GM18519 (cell line): ENCODE results near the gene OTOP3.
"Not testable (repeated sequence)": the region's sequence is repeated elsewhere in the genome, so short reads cannot be mapped to it uniquely, and the experiment has no call there.

ENCODE experiments used
- ATAC-seq: cut with Tn5 transposase; IDR thresholded peaks from one replicate; pipeline ENCODE4 v1.9.1; 2021; ENCODE audit warnings: mild to moderate bottlenecking, moderate library complexity; ENCODE audit not compliant: unreplicated experiment, low FRiP score

Gene OTOP3

DNA sequence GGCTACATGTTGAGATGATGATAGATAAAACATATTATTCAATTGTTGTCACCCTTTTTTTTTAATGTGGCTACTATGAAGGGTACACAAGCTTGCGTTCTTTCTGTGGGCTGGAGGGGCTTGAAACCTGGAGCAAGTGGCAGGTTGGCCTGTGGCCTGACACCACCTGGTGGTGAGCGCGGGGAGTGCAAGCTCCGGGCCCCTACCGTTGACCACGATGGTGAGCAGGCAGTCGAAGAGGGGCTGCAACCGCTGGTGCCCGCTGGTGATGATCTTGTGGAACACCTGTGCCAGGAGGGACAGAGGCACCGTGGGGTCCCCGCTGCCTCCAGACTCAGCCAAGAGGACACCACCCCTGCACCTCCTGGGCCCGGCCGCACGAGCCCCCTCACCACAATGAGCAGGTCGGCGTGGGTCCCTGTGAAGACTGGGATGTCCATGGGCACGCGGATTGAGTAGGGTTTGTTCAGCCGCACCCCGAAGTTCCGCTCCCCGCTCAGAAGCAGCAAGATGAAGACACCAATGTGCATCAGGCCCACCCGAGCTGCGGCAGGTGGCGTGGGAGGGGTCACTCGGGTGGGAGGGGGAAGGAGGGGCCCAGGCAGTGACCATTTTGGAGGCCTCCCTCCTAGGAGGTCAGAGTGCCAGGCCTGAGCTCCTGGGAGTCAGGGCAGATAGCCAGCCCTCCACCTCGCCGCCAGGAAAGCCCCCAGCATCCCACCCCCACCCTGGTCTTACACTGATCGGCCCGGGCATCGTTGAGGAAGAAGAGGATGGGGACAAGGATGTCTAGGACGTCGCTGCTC lies 22.4 kb downstream of the OTOP3 start:
- no peak for ATAC-seq

GRCh38 chr17:74959826-74960515 lies 24.3 kb downstream of the OTOP3 start:
- ATAC-seq = no peak

DNA sequence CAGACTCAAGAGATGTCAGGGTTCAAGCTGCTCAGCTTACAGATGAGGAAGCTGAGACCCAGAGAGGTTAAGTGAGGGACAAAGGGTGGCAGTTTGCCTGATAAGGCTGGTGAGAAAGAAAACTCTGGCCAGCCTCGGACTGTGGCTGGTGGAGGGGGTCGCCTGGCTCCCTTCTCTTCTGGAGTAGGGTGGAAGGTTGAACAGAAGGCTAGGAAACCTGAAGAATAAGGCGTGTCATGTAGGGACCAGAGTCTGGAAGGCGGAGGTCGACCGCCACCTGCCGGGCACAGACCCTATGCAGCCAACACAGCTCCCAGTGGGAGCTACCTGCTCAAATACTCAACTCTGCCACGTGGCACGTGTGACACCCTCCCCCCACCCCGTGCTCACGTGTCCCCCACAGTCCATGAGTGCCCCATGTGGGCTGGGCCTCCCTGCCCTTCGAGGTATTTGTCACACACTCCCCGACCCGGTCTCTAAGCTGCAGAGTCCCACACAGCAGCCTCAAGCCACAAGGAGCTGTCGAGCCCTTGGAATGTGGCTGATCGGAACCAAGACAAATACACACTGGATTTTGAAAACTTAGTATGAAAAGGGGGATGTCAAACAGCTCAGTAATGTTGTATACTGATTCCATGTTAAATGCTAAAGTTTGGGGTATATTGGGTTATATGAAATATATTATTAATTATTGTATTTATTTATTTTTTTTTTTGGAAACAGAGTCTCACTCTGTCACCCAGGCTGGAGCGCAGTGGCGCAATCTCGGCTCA lies 25.1 kb downstream of the OTOP3 start:
- ATAC-seq = no peak

- no peak for ATAC-seq
Observed at GRCh38 chr17:74961657-74962350, 26.1 kb downstream of the OTOP3 start.

DNA sequence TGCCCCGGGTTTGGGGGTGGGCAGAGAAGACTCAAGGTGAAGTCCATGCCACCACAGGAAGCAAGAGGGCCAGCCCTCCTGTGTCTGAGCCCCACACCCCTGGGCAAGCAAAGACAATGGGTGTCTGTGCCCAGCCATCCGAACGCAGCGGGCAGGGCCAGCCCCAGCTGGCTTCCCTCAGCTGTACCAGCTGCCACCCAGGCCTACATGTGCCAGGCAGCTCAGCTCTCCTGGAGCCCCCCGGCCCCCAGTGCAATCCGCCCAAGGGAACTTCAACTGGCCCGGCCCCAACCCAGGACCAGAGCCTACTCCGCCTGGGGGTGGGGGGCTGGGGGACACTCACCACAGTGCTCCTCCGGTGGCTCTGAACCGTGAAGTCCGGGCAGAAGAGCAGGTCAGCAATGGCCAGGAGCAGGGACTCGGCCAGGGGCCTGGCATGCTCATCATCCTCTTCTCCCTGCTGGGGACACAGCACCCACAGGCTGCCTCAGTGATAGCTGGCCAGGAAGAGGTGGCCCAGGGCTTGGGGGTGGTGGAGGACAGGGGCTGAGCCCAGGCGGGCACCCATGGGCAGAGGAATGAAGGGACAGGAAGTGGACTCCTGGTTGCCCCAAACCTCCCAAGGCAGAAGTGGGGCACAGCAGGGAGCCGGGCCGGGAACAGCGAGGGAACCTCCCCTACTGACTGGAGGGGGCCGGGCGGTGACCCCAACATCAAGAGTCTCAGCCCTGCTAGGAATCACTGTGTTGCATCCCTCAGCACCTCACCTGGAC lies 27.1 kb downstream of the OTOP3 start:
- no peak for ATAC-seq

- no peak for ATAC-seq
Observed at GRCh38 chr17:74963656-74964055, 28.0 kb downstream of the OTOP3 start.

GRCh38 chr17:74964246-74964761 lies 28.6 kb downstream of the OTOP3 start:
- no peak for ATAC-seq

GRCh38 chr17:74964988-74965622 lies 29.4 kb downstream of the OTOP3 start:
- no peak for ATAC-seq

GRCh38 chr17:74968361-74968780 lies 32.7 kb downstream of the OTOP3 start:
- ATAC-seq = no peak

DNA sequence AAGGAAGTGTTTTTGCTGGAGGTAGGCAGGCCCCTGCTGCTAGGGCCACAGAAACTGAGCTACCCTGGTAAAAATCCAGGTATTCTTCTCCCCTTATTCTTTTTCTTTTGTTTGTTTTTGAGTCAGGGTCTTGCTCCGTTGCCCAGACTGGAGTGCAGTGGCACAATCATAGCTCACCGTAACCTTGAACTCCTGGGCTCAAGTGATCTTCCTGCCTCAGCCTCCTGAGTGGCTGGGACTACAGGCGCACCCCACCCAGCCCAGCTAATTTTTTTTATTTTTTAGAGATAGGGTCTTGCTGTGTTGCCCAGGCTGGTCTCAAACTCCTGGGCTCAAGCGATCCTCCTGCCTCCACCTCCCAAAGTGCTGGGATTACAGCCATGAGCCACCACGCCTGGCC lies 33.8 kb downstream of the OTOP3 start:
- ATAC-seq = not testable (repeated sequence)

- no peak for ATAC-seq
Observed at GRCh38 chr17:74970395-74970794, 34.7 kb downstream of the OTOP3 start.

DNA sequence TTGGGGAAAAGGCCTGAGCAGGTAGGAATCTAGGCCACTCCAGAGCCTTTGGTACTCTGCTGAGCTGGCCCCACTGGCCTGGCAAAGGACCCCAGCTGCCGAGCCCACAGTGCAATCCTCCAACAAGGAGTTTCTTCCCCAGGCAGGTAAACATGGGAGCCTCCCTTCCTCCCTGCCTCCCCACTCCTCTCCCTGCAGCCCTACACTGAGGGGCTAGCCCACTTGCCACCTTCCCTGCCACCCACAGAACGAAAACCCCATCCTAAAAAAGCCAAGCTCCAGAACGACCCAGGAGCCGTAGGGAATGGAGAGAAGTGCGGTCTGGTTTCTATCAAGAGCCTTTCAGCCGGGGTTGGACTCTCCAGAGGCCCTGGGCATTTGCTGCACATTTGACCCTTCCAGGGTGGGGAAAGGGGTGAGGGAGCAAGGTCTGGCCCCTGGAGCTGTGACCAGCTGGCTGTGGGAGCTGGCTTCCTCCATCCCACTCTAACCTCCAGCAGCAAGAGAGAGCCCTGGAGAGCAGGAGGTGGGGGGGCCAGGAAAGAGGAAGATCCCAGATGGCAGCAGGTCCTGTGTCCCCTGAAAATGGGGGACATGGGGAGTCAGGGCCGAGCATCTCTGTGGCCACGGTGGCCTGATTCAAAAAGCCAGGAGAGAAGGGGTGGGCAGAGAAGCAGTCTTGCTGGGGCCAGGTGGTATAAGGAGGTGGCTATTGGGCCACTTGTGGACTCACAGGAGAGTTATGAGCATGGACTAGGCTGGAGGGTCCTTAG lies 35.6 kb downstream of the OTOP3 start:
- ATAC-seq = no peak

DNA sequence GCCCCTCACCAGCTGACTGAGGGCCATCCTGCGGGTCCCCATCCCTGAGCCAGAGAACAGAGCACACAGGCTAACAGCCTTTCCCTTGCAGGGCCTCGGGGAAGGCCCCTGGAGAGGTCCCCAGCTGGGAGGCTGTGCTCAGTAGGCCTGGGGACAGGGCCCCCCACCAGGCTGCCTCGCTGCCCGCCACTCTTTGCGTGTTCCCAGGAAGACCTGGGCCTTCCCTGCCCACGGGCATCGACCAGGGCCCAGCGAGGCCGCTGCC lies 36.1 kb downstream of the OTOP3 start:
- no peak for ATAC-seq

GRCh38 chr17:74972107-74972972 lies 36.6 kb downstream of the OTOP3 start, which contains the start of gene HID1:
HID1 (minus strand) TSS chr17:74972759; CDS start chr17:74972656, 103 bp downstream.
- no peak for ATAC-seq

GRCh38 chr17:74972973-74973328 lies 37.3 kb downstream of the OTOP3 start:
- no peak for ATAC-seq

GRCh38 chr17:74975943-74976342 lies 40.2 kb downstream of the OTOP3 start:
- no peak for ATAC-seq

DNA sequence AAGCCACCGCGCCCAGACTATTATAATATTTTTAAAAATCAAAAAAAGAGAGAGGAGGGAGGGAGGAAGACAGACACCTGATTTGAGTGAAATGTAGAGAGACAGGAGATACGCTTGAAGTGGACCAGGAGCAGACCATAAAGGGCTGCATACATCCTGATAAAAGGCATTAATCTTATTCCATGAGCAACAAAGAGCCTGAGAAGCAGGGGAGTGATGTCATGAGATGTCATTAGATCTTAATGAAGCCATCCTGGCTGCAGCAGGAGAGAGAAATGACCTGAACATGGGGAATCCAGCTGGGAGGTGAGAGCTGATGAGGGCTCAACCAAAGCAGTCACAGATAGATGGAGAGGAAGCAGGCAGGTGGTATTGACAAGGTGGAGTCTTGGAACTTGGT lies 42.1 kb downstream of the OTOP3 start:
- ATAC-seq = no peak

DNA sequence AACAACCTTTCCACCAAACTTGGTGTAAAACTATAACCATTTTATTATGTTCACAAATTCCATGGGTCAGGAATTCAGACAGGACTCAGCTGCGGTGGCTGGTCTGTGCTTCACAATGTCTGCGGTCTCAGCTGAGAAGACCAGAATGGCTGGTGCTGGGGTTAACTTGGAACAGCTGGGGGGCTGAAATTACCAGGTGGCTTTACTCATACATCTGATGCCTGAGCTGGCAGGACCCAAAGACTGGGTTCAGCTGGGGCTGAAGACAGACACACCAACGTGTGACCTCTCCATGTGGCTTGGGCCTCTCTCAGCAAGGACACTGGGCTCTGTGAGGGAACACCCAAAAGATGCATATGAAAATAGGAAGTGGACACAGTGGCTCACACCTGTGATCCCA lies 42.5 kb downstream of the OTOP3 start:
- no peak for ATAC-seq
